Naive B cell (primary cell): ENCODE results near the gene WASHC1. TPM values are rescaled to one million over a fixed set of nuclear protein-coding genes. Genes with fewer than 3 reads are reported as not detected.

Experiments
- polyA plus RNA-seq, 6 donors: library from polyadenylated mRNA; unstranded; fragments of 300-500 nt; fragmentation: Illumina TruSeq; gene quantifications; one replicate each; pipeline ENCODE4 v1.2.3, GENCODE V29; 2021; ENCODE audit warnings: low read depth in 6 of 6

Gene WASHC1
- polyA plus RNA-seq, 6 donors from 2014 or later = 0.66 to 2.9 (median 1.5) TPM

Other genes with a start within 250 kb of the WASHC1 start
- not detected for gene FOXD4, start 89.0 kb upstream of the WASHC1 start, polyA plus RNA-seq
- gene ZNG1A, start 149.6 kb upstream of the WASHC1 start, polyA plus RNA-seq = 10 to 100 TPM; 16.4 to 60.3 (median 26.9) TPM
- gene DOCK8, start 185.4 kb upstream of the WASHC1 start, polyA plus RNA-seq = 100 to 1,000 TPM in 1 of 6 donors, 10 to 100 TPM in 5; 15.3 to 109 (median 76.5) TPM